Right ventricle myocardium superior (tissue), 1 donor: ENCODE results near the gene HSPB7. TPM values are rescaled to one million over a fixed set of nuclear protein-coding genes. Genes with fewer than 3 reads are reported as not detected.
"Not testable (repeated sequence)": the region's sequence is repeated elsewhere in the genome, so short reads cannot be mapped to it uniquely, and the experiment has no call there.

Source experiments
- ATAC-seq: fragments of 200-7000 bp; cut with Tn5 transposase; one replicate; pipeline ENCODE4 v1.9.1; 2020; ENCODE audit warnings: mild to moderate bottlenecking; ENCODE audit not compliant: poor library complexity
- DNase-seq: peaks from one replicate; pipeline ENCODE4 v3.0.0-alpha.2; 2020
- intact Hi-C: fragments of 100-400 bp; cut with DNase I; formaldehyde crosslinking; loops from one replicate; pipeline ENCODE4 v1.11.2; 2022
- total RNA-seq: library from RNA; stranded (reverse); fragmentation: NEBNext Ultra II Directional; extraction: Animal tissue kit (Norgen Biotek cat#: 25700); gene quantifications from one replicate; pipeline ENCODE4 v1.2.1, GENCODE V29; 2021
- donor health status: DM: no; HTN: yes; CAD: no; lungs with severe emphysema.

Gene HSPB7
- total RNA-seq, 1 donor from 2014 or later = 3,577 TPM

GRCh38 chr1:15994081-15994480 lies 23.8 kb downstream of the HSPB7 start:
- intact Hi-C loops = loop anchor here (5.0 to 10.0 kb wide), 3 partner anchors 177 to 202 kb away; no protein-coding TSS in a partner anchor
- no peak for ATAC-seq

GRCh38 chr1:15993666-15994065 lies 24.2 kb downstream of the HSPB7 start:
- ATAC-seq = no peak

More at GRCh38 chr1:15994081-15994480, 23.8 kb downstream of the HSPB7 start:
- DNase-seq = no peak

GRCh38 chr1:15992582-15993500 lies 25.0 kb downstream of the HSPB7 start:
- no peak for ATAC-seq
- DNase-seq = no peak
- intact Hi-C loops = loop anchor here (5.0 to 10.0 kb wide), 3 partner anchors 176 to 202 kb away; no protein-coding TSS in a partner anchor

More at GRCh38 chr1:15993666-15994065, 24.2 kb downstream of the HSPB7 start:
- DNase-seq = no peak
- intact Hi-C loops = loop anchor here (5.0 to 10.0 kb wide), 3 partner anchors 176 to 201 kb away; no protein-coding TSS in a partner anchor

- ATAC-seq (no peak), DNase-seq (no peak)
- intact Hi-C loops = loop anchor here (5.0 to 10.0 kb wide), 3 partner anchors 175 to 203 kb away; no protein-coding TSS in a partner anchor
These were observed 25.7 kb downstream of the HSPB7 start for GRCh38 chr1:15992187-15992553.

- intact Hi-C loops = loop anchor here (5.0 to 10.0 kb wide), 3 partner anchors 174 to 203 kb away; no protein-coding TSS in a partner anchor
- ATAC-seq (no peak), DNase-seq (no peak)
These were observed 26.2 kb downstream of the HSPB7 start for GRCh38 chr1:15991427-15992186.

GRCh38 chr1:15989776-15990175 lies 28.1 kb downstream of the HSPB7 start:
- intact Hi-C loops = loop anchor here (5.0 to 10.0 kb wide), 3 partner anchors 172 to 205 kb away; no protein-coding TSS in a partner anchor
- DNase-seq (no peak), ATAC-seq (no peak)

GRCh38 chr1:15988856-15989736 lies 28.7 kb downstream of the HSPB7 start:
- ATAC-seq = no peak
- intact Hi-C loops = no loop called here
- DNase-seq = no peak

- DNase-seq (no peak), ATAC-seq (no peak)
- intact Hi-C loops = no loop called here
These were observed 32.1 kb downstream of the HSPB7 start for GRCh38 chr1:15985611-15986297.

GRCh38 chr1:15983275-15983674 lies 34.6 kb downstream of the HSPB7 start:
- intact Hi-C loops = no loop called here
- ATAC-seq = no peak
- no peak for DNase-seq

GRCh38 chr1:15981679-15982078 lies 36.2 kb downstream of the HSPB7 start:
- ATAC-seq = no peak
- intact Hi-C loops = no loop called here
- DNase-seq = no peak

GRCh38 chr1:15977947-15978346 lies 39.9 kb downstream of the HSPB7 start:
- DNase-seq, intact Hi-C loops, ATAC-seq: not testable (repeated sequence)

- DNase-seq (peak; percentile 98), ATAC-seq (peak; percentile 99)
- intact Hi-C loops = no loop called here
These were observed 41.8 kb downstream of the HSPB7 start, which contains the start of gene ZBTB17 for GRCh38 chr1:15975805-15976680. Gene ZBTB17, minus strand, starts transcription at chr1:15976101. Its CDS starts 27,606 bp downstream, at chr1:15948495.

- intact Hi-C loops = no loop called here
- ATAC-seq = peak; percentile 79
- DNase-seq = peak; percentile 66
These were observed 42.5 kb downstream of the HSPB7 start for GRCh38 chr1:15975358-15975804.

GRCh38 chr1:15974855-15975254 lies 43.0 kb downstream of the HSPB7 start:
- intact Hi-C loops = no loop called here
- DNase-seq = no peak
- ATAC-seq = no peak

GRCh38 chr1:15973772-15974171 lies 44.1 kb downstream of the HSPB7 start:
- intact Hi-C loops = no loop called here
- DNase-seq (no peak), ATAC-seq (no peak)

GRCh38 chr1:15972409-15972808 lies 45.4 kb downstream of the HSPB7 start:
- intact Hi-C loops = no loop called here
- no peak for ATAC-seq

GRCh38 chr1:15970911-15971310 lies 46.9 kb downstream of the HSPB7 start:
- DNase-seq = no peak
- ATAC-seq = no peak
- intact Hi-C loops = no loop called here

More at GRCh38 chr1:15972409-15972808, 45.4 kb downstream of the HSPB7 start:
- DNase-seq = no peak
